ENCODE results near the gene ATG14. TPM values are rescaled to one million over a fixed set of nuclear protein-coding genes. Genes with fewer than 3 reads are reported as not detected.

ATG14 gene
- total and polyA plus RNA-seq, 2 experiments from 2014 or later: 7.3 to 15.2 TPM

DNA sequence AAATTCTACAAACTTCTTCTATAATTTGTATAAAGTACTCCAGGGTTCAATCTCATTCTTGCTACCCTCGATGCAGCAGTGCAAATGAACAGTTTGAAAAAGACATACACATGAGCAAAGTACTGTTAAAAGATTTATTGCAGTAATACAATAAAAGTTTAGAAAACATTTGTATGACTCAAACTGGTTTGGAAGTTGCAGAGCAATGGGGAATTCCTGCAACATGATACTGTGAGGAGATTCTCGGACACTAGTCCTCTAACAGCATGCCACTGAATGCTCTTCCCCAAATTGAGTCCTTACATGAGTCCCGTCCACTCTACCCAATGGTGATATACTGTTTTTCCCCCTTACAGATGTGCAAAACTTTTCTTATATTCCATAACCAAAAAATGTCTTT lies 45.4 kb downstream of the ATG14 start (continued):
- TF ChIP-seq, protein P1, sequence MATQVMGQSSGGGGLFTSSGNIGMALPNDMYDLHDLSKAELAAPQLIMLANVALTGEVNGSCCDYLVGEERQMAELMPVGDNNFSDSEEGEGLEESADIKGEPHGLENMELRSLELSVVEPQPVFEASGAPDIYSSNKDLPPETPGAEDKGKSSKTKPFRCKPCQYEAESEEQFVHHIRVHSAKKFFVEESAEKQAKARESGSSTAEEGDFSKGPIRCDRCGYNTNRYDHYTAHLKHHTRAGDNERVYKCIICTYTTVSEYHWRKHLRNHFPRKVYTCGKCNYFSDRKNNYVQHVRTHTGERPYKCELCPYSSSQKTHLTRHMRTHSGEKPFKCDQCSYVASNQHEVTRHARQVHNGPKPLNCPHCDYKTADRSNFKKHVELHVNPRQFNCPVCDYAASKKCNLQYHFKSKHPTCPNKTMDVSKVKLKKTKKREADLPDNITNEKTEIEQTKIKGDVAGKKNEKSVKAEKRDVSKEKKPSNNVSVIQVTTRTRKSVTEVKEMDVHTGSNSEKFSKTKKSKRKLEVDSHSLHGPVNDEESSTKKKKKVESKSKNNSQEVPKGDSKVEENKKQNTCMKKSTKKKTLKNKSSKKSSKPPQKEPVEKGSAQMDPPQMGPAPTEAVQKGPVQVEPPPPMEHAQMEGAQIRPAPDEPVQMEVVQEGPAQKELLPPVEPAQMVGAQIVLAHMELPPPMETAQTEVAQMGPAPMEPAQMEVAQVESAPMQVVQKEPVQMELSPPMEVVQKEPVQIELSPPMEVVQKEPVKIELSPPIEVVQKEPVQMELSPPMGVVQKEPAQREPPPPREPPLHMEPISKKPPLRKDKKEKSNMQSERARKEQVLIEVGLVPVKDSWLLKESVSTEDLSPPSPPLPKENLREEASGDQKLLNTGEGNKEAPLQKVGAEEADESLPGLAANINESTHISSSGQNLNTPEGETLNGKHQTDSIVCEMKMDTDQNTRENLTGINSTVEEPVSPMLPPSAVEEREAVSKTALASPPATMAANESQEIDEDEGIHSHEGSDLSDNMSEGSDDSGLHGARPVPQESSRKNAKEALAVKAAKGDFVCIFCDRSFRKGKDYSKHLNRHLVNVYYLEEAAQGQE (IDR thresholded peaks at IDR 0.05; ENCODE audit: unreplicated experiment): no peak
- no peak for TF ChIP-seq JUNB (IDR thresholded peaks at IDR 0.05; ENCODE audit: unreplicated experiment)
- TF ChIP-seq, protein P2, sequence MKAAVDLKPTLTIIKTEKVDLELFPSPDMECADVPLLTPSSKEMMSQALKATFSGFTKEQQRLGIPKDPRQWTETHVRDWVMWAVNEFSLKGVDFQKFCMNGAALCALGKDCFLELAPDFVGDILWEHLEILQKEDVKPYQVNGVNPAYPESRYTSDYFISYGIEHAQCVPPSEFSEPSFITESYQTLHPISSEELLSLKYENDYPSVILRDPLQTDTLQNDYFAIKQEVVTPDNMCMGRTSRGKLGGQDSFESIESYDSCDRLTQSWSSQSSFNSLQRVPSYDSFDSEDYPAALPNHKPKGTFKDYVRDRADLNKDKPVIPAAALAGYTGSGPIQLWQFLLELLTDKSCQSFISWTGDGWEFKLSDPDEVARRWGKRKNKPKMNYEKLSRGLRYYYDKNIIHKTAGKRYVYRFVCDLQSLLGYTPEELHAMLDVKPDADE (IDR thresholded peaks at IDR 0.05): no peak
- TF ChIP-seq, protein P3, sequence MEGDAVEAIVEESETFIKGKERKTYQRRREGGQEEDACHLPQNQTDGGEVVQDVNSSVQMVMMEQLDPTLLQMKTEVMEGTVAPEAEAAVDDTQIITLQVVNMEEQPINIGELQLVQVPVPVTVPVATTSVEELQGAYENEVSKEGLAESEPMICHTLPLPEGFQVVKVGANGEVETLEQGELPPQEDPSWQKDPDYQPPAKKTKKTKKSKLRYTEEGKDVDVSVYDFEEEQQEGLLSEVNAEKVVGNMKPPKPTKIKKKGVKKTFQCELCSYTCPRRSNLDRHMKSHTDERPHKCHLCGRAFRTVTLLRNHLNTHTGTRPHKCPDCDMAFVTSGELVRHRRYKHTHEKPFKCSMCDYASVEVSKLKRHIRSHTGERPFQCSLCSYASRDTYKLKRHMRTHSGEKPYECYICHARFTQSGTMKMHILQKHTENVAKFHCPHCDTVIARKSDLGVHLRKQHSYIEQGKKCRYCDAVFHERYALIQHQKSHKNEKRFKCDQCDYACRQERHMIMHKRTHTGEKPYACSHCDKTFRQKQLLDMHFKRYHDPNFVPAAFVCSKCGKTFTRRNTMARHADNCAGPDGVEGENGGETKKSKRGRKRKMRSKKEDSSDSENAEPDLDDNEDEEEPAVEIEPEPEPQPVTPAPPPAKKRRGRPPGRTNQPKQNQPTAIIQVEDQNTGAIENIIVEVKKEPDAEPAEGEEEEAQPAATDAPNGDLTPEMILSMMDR (conservative IDR thresholded peaks at IDR 0.05; ENCODE audit: low read depth in 2 of 2): no peak
- no peak for TF ChIP-seq EZH2phosphoT487 (IDR thresholded peaks at IDR 0.05; ENCODE audit: unreplicated experiment)
- no peak for TF ChIP-seq ZNF331 (CRISPR knock-in tag; IDR thresholded peaks at IDR 0.05; ENCODE audit: low read depth)
- TF ChIP-seq POLR2AphosphoS5 (IDR thresholded peaks at IDR 0.05; ENCODE audit: low read depth): no peak
- no peak for TF ChIP-seq CREB1 (CRISPR knock-in tag; IDR thresholded peaks at IDR 0.05; ENCODE audit: low read depth)

DNA sequence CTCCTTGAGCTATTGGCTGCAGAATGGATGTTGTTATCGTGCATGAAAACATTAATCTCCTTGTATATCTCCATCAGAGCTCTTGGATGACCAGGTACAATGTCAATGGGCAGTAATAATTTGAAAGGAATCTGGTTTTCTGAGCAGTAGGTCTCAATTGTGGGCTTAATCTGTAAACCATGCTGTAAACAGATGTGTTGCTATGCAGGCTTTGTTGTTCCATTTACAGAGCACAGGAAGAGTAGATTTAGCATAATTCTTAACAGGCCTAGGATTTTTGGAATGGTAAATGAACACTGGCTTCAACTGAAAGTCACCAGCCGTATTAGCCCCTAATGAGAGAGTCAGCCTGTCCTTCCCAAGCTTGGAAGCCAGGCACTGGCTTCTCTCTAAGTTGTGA lies 50.4 kb downstream of the ATG14 start:
- H3K36me3 Mint-ChIP-seq (ENCODE audit: low read depth): peaks cover 9% of the 10 kb centered on the region; the same call in 2 of the 3 replicates
- ATAC-seq: no peak
- TF ChIP-seq, protein P3 (conservative IDR thresholded peaks at IDR 0.05; ENCODE audit: low read depth in 2 of 2): no peak
- TF ChIP-seq JUNB (IDR thresholded peaks at IDR 0.05; ENCODE audit: unreplicated experiment) (no peak), ZNF114 (CRISPR knock-in tag; IDR thresholded peaks at IDR 0.05) (no peak)
- TF ChIP-seq, protein P4, sequence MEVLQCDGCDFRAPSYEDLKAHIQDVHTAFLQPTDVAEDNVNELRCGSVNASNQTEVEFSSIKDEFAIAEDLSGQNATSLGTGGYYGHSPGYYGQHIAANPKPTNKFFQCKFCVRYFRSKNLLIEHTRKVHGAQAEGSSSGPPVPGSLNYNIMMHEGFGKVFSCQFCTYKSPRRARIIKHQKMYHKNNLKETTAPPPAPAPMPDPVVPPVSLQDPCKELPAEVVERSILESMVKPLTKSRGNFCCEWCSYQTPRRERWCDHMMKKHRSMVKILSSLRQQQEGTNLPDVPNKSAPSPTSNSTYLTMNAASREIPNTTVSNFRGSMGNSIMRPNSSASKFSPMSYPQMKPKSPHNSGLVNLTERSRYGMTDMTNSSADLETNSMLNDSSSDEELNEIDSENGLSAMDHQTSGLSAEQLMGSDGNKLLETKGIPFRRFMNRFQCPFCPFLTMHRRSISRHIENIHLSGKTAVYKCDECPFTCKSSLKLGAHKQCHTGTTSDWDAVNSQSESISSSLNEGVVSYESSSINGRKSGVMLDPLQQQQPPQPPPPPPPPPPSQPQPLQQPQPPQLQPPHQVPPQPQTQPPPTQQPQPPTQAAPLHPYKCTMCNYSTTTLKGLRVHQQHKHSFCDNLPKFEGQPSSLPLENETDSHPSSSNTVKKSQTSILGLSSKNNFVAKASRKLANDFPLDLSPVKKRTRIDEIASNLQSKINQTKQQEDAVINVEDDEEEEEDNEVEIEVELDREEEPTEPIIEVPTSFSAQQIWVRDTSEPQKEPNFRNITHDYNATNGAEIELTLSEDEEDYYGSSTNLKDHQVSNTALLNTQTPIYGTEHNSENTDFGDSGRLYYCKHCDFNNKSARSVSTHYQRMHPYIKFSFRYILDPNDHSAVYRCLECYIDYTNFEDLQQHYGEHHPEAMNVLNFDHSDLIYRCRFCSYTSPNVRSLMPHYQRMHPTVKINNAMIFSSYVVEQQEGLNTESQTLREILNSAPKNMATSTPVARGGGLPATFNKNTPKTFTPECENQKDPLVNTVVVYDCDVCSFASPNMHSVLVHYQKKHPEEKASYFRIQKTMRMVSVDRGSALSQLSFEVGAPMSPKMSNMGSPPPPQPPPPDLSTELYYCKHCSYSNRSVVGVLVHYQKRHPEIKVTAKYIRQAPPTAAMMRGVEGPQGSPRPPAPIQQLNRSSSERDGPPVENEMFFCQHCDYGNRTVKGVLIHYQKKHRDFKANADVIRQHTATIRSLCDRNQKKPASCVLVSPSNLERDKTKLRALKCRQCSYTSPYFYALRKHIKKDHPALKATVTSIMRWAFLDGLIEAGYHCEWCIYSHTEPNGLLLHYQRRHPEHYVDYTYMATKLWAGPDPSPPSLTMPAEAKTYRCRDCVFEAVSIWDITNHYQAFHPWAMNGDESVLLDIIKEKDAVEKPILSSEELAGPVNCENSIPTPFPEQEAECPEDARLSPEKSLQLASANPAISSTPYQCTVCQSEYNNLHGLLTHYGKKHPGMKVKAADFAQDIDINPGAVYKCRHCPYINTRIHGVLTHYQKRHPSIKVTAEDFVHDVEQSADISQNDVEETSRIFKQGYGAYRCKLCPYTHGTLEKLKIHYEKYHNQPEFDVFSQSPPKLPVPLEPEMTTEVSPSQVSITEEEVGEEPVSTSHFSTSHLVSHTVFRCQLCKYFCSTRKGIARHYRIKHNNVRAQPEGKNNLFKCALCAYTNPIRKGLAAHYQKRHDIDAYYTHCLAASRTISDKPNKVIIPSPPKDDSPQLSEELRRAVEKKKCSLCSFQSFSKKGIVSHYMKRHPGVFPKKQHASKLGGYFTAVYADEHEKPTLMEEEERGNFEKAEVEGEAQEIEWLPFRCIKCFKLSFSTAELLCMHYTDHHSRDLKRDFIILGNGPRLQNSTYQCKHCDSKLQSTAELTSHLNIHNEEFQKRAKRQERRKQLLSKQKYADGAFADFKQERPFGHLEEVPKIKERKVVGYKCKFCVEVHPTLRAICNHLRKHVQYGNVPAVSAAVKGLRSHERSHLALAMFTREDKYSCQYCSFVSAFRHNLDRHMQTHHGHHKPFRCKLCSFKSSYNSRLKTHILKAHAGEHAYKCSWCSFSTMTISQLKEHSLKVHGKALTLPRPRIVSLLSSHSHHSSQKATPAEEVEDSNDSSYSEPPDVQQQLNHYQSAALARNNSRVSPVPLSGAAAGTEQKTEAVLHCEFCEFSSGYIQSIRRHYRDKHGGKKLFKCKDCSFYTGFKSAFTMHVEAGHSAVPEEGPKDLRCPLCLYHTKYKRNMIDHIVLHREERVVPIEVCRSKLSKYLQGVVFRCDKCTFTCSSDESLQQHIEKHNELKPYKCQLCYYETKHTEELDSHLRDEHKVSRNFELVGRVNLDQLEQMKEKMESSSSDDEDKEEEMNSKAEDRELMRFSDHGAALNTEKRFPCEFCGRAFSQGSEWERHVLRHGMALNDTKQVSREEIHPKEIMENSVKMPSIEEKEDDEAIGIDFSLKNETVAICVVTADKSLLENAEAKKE (CRISPR knock-in tag; IDR thresholded peaks at IDR 0.05): no peak

More for the DNA sequence above, 50.4 kb downstream of the ATG14 start:
- Histone ChIP-seq H3K36me3 (ENCODE audit: insufficient read depth) (no peaks in the 10 kb centered on the region), H3F3A (replicated peaks; ENCODE audit: low read depth) (no peaks in the 10 kb centered on the region), H3K79me2 (replicated peaks; ENCODE audit: insufficient read depth) (no peaks in the 10 kb centered on the region), H3K27me3 (ENCODE audit: insufficient read depth) (no peaks in the 10 kb centered on the region), H4K20me1 (replicated peaks; ENCODE audit: insufficient read depth) (no peaks in the 10 kb centered on the region; the same call in 1 of the 2 replicates), H3K4me3 (no peak overlapping the region), H3K27ac (ENCODE audit: low read depth) (no peak overlapping the region), H2AFZ (no peak overlapping the region), H3K4me1 (ENCODE audit: insufficient read depth) (no peaks in the 10 kb centered on the region), H3K4me2 (no peak overlapping the region), H3K9me2 (ENCODE audit: insufficient read depth) (no peaks in the 10 kb centered on the region)
- no peaks in the 10 kb centered on the region for H3K4me1 Mint-ChIP-seq
- H3K4me3 Mint-ChIP-seq: no peak overlapping the region
- H3K9me3 Mint-ChIP-seq: no peaks in the 10 kb centered on the region
- peaks cover 15% of the 10 kb centered on the region for H3K27me3 Mint-ChIP-seq (ENCODE audit: insufficient read depth, low read depth, poor library complexity)
- DNase-seq (ENCODE audit: low spot score): no peak
- H3K27ac Mint-ChIP-seq: no peak overlapping the region

Data from GM23338 (cell line).